ENCODE data around the gene EEF1A2.

DNA sequence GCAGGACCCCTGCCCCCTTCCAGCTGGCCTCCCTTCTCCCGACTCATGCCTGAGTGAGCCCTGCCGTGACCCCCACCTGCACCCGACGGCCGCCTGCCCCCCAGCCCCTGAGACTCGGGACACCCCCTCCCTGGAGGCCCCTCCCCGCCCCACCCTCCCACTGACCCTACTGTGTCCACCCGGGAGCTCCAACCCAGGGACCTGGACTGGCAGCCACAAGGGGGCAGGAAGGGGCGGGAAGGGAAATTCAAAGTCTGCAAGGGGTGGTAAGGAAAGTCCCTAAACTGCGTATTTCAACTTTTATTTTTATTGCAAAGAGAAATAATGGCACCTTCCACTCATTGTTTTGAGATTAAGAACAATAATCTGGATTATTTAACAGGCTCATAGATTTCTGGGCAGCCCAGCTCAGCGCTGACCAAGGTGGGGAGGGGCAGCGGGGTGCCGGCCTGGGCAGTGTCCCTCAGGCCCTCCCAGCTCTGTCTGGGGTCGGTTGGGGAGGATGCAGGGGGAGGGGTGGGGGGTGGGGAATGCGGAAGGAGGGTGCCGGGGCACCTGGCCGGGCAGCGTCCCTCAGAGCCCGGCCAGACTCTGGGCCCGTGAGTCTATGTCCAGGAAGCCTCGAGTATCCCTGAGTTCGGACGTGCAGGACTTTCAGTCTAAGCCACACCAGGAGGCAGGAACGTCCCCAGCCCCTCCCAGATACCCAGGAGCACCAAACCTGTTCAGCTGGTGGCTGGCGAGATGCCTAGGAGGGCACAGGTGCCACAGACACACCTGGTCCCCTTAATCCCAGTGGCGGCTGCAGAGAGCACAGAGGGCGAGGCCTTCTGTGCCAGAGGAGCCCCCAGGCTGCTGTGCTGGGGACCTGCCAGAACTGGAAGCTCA lies 39.6 kb upstream of the EEF1A2 start:
- TF ChIP-seq, protein P1, sequence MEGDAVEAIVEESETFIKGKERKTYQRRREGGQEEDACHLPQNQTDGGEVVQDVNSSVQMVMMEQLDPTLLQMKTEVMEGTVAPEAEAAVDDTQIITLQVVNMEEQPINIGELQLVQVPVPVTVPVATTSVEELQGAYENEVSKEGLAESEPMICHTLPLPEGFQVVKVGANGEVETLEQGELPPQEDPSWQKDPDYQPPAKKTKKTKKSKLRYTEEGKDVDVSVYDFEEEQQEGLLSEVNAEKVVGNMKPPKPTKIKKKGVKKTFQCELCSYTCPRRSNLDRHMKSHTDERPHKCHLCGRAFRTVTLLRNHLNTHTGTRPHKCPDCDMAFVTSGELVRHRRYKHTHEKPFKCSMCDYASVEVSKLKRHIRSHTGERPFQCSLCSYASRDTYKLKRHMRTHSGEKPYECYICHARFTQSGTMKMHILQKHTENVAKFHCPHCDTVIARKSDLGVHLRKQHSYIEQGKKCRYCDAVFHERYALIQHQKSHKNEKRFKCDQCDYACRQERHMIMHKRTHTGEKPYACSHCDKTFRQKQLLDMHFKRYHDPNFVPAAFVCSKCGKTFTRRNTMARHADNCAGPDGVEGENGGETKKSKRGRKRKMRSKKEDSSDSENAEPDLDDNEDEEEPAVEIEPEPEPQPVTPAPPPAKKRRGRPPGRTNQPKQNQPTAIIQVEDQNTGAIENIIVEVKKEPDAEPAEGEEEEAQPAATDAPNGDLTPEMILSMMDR (IDR thresholded peaks at IDR 0.05), result peak in 1 of 5 experiments; percentile 37
- no peak for TF ChIP-seq POLR2A (IDR thresholded peaks at IDR 0.05)

Measured in tibial nerve (tissue), 3 donors.